ENCODE data around the gene FMO1. TPM values are rescaled to one million over a fixed set of nuclear protein-coding genes. Genes with fewer than 3 reads are reported as not detected.

Gene FMO1
- total and polyA plus RNA-seq, 4 donors: 0.28 to 7.3 (median 0.81) TPM; not detected in 1

- Histone ChIP-seq H3K4me1 (ENCODE audit: control insufficient read depth in 1 of 2, insufficient read depth in 2 of 2, low read length in 2 of 2) (no peaks in the 10 kb centered on the region), H3K4me3 (ENCODE audit: low read length in 2 of 2) (peak overlapping the region; percentile 22 to 74), H3K9me3 (ENCODE audit: control insufficient read depth, low read length) (no peaks in the 10 kb centered on the region), H3K27me3 (ENCODE audit: control insufficient read depth in 1 of 2, insufficient read depth in 2 of 2, low read length in 1 of 2) (no peaks in the 10 kb centered on the region), H3K36me3 (ENCODE audit: control insufficient read depth in 1 of 2, insufficient read depth in 2 of 2, low read length in 1 of 2) (no peaks in the 10 kb centered on the region), H3K27ac (ENCODE audit: low read depth in 1 of 2, low read length in 2 of 2) (no peak overlapping the region)
- DNase-seq (peak in 1 of 2 donors; percentile 80), ATAC-seq (ENCODE audit: low FRiP score) (no peak)
- intact Hi-C loops (cut with DNase I): no loop called here
- WGBS, 2 donors: 11 to 13% methylated on average over 34 of the region's 34 CpGs
These were observed 3.0 kb downstream of the FMO1 start for GRCh38 chr1:171251042-171251951.

GRCh38 chr1:171251952-171252300 is 3.6 kb downstream of the FMO1 start:
- H3K4me1 ChIP-seq (ENCODE audit: control insufficient read depth in 1 of 2, insufficient read depth in 2 of 2, low read length in 2 of 2): no peaks in the 10 kb centered on the region
- no peaks in the 10 kb centered on the region for H3K27me3 ChIP-seq (ENCODE audit: control insufficient read depth in 1 of 2, insufficient read depth in 2 of 2, low read length in 1 of 2)
- H3K27ac ChIP-seq (ENCODE audit: low read depth in 1 of 2, low read length in 2 of 2): no peak overlapping the region
- intact Hi-C loops (cut with DNase I): no loop called here
- H3K4me3 ChIP-seq (ENCODE audit: low read length in 2 of 2): peak overlapping the region in 1 of 2 donors; percentile 74
- DNase-seq (no peak), ATAC-seq (ENCODE audit: low FRiP score) (no peak)
- WGBS, 2 donors: 32 to 33% methylated on average over 6 of the region's 6 CpGs
- no peaks in the 10 kb centered on the region for H3K36me3 ChIP-seq (ENCODE audit: control insufficient read depth in 1 of 2, insufficient read depth in 2 of 2, low read length in 1 of 2)
- no peaks in the 10 kb centered on the region for H3K9me3 ChIP-seq (ENCODE audit: control insufficient read depth, low read length)

GRCh38 chr1:171252482-171252881 is 4.2 kb downstream of the FMO1 start:
- H3K27me3 ChIP-seq (ENCODE audit: control insufficient read depth in 1 of 2, insufficient read depth in 2 of 2, low read length in 1 of 2): no peaks in the 10 kb centered on the region
- no peaks in the 10 kb centered on the region for H3K36me3 ChIP-seq (ENCODE audit: control insufficient read depth in 1 of 2, insufficient read depth in 2 of 2, low read length in 1 of 2)
- no peak for ATAC-seq (ENCODE audit: low FRiP score)
- H3K4me1 ChIP-seq (ENCODE audit: control insufficient read depth in 1 of 2, insufficient read depth in 2 of 2, low read length in 2 of 2): no peaks in the 10 kb centered on the region
- no peak overlapping the region for H3K4me3 ChIP-seq (ENCODE audit: low read length in 2 of 2)
- H3K9me3 ChIP-seq (ENCODE audit: control insufficient read depth, low read length): no peaks in the 10 kb centered on the region
- no peak for DNase-seq
- intact Hi-C loops (cut with DNase I): no loop called here
- no peak overlapping the region for H3K27ac ChIP-seq (ENCODE audit: low read depth in 1 of 2, low read length in 2 of 2)
- WGBS, 2 donors: 88 to 89% methylated on average over 5 of the region's 5 CpGs

GRCh38 chr1:171254859-171255258 is 6.6 kb downstream of the FMO1 start:
- no peak overlapping the region for H3K4me3 ChIP-seq (ENCODE audit: low read length in 2 of 2)
- H3K9me3 ChIP-seq (ENCODE audit: control insufficient read depth, low read length): no peaks in the 10 kb centered on the region
- ATAC-seq (ENCODE audit: low FRiP score) (no peak), DNase-seq (no peak)
- no peaks in the 10 kb centered on the region for H3K36me3 ChIP-seq (ENCODE audit: control insufficient read depth in 1 of 2, insufficient read depth in 2 of 2, low read length in 1 of 2)
- H3K27ac ChIP-seq (ENCODE audit: low read depth in 1 of 2, low read length in 2 of 2): no peak overlapping the region
- intact Hi-C loops (cut with DNase I): no loop called here
- H3K4me1 ChIP-seq (ENCODE audit: control insufficient read depth in 1 of 2, insufficient read depth in 2 of 2, low read length in 2 of 2): no peaks in the 10 kb centered on the region
- WGBS, 2 donors: 86 to 89% methylated on average over 4 of the region's 4 CpGs
- H3K27me3 ChIP-seq (ENCODE audit: control insufficient read depth in 1 of 2, insufficient read depth in 2 of 2, low read length in 1 of 2): no peaks in the 10 kb centered on the region

- H3K36me3 ChIP-seq (ENCODE audit: control insufficient read depth in 1 of 2, insufficient read depth in 2 of 2, low read length in 1 of 2): no peaks in the 10 kb centered on the region
- no peaks in the 10 kb centered on the region for H3K27me3 ChIP-seq (ENCODE audit: control insufficient read depth in 1 of 2, insufficient read depth in 2 of 2, low read length in 1 of 2)
- H3K9me3 ChIP-seq (ENCODE audit: control insufficient read depth, low read length): no peaks in the 10 kb centered on the region
- H3K4me1 ChIP-seq (ENCODE audit: control insufficient read depth in 1 of 2, insufficient read depth in 2 of 2, low read length in 2 of 2): no peaks in the 10 kb centered on the region
- ATAC-seq (ENCODE audit: low FRiP score) (peak; percentile 17), DNase-seq (no peak)
- 66% methylated on average over 8 of the region's 8 CpGs for WGBS, 2 donors
- intact Hi-C loops (cut with DNase I): loop anchor here in 1 of 2 donors (2.0 kb wide), 1 partner anchor 44 kb away; no protein-coding TSS in a partner anchor
- H3K4me3 ChIP-seq (ENCODE audit: low read length in 2 of 2): no peak overlapping the region
- no peak overlapping the region for H3K27ac ChIP-seq (ENCODE audit: low read depth in 1 of 2, low read length in 2 of 2)
These were observed 8.8 kb downstream of the FMO1 start for GRCh38 chr1:171256940-171257606.

GRCh38 chr1:171257607-171258076 is 9.3 kb downstream of the FMO1 start:
- peak; percentile 29 for ATAC-seq (ENCODE audit: low FRiP score)
- Histone ChIP-seq H3K36me3 (ENCODE audit: control insufficient read depth in 1 of 2, insufficient read depth in 2 of 2, low read length in 1 of 2) (no peaks in the 10 kb centered on the region), H3K27ac (ENCODE audit: low read depth in 1 of 2, low read length in 2 of 2) (no peak overlapping the region), H3K9me3 (ENCODE audit: control insufficient read depth, low read length) (no peaks in the 10 kb centered on the region), H3K4me1 (ENCODE audit: control insufficient read depth in 1 of 2, insufficient read depth in 2 of 2, low read length in 2 of 2) (no peaks in the 10 kb centered on the region), H3K27me3 (ENCODE audit: control insufficient read depth in 1 of 2, insufficient read depth in 2 of 2, low read length in 1 of 2) (no peaks in the 10 kb centered on the region), H3K4me3 (ENCODE audit: low read length in 2 of 2) (no peak overlapping the region)
- no peak for DNase-seq
- 30 to 31% methylated on average over 5 of the region's 5 CpGs for WGBS, 2 donors
- intact Hi-C loops (cut with DNase I): loop anchor here in 1 of 2 donors (2.0 kb wide), 1 partner anchor 43 kb away; no protein-coding TSS in a partner anchor

GRCh38 chr1:171258429-171258828 is 10.1 kb downstream of the FMO1 start:
- Histone ChIP-seq H3K36me3 (ENCODE audit: control insufficient read depth in 1 of 2, insufficient read depth in 2 of 2, low read length in 1 of 2) (no peaks in the 10 kb centered on the region), H3K4me3 (ENCODE audit: low read length in 2 of 2) (no peak overlapping the region), H3K27me3 (ENCODE audit: control insufficient read depth in 1 of 2, insufficient read depth in 2 of 2, low read length in 1 of 2) (no peaks in the 10 kb centered on the region), H3K4me1 (ENCODE audit: control insufficient read depth in 1 of 2, insufficient read depth in 2 of 2, low read length in 2 of 2) (no peaks in the 10 kb centered on the region), H3K27ac (ENCODE audit: low read depth in 1 of 2, low read length in 2 of 2) (no peak overlapping the region), H3K9me3 (ENCODE audit: control insufficient read depth, low read length) (no peaks in the 10 kb centered on the region)
- ATAC-seq (ENCODE audit: low FRiP score) (no peak), DNase-seq (no peak)
- intact Hi-C loops (cut with DNase I): no loop called here
- 34 to 43% methylated on average over 3 of the region's 3 CpGs for WGBS, 2 donors

GRCh38 chr1:171258943-171259342 is 10.6 kb downstream of the FMO1 start:
- Histone ChIP-seq H3K4me1 (ENCODE audit: control insufficient read depth in 1 of 2, insufficient read depth in 2 of 2, low read length in 2 of 2) (no peaks in the 10 kb centered on the region), H3K4me3 (ENCODE audit: low read length in 2 of 2) (no peak overlapping the region), H3K9me3 (ENCODE audit: control insufficient read depth, low read length) (no peaks in the 10 kb centered on the region), H3K36me3 (ENCODE audit: control insufficient read depth in 1 of 2, insufficient read depth in 2 of 2, low read length in 1 of 2) (no peaks in the 10 kb centered on the region), H3K27ac (ENCODE audit: low read depth in 1 of 2, low read length in 2 of 2) (no peak overlapping the region), H3K27me3 (ENCODE audit: control insufficient read depth in 1 of 2, insufficient read depth in 2 of 2, low read length in 1 of 2) (no peaks in the 10 kb centered on the region)
- ATAC-seq (ENCODE audit: low FRiP score): no peak
- no peak for DNase-seq
- intact Hi-C loops (cut with DNase I): no loop called here
- 66 to 79% methylated on average over 2 of the region's 2 CpGs for WGBS, 2 donors
